Ectodermal cell (in vitro differentiated cells): ENCODE data around the gene P2RX3.
"Not testable (repeated sequence)": the region's sequence is repeated elsewhere in the genome, so short reads cannot be mapped to it uniquely, and the experiment has no call there.

Source experiments
- H3K27ac ChIP-seq: 2 replicates; pipeline ENCODE4 v1.7.0; 2013; ENCODE audit warnings: mild to moderate bottlenecking, low read depth, low read length; ENCODE audit not compliant: insufficient read depth, poor library complexity, severe bottlenecking
- H3K27me3 ChIP-seq: 2 replicates; pipeline ENCODE4 v1.7.0; 2013; ENCODE audit warnings: mild to moderate bottlenecking, low read length; ENCODE audit not compliant: insufficient read depth, control insufficient read depth, poor library complexity, severe bottlenecking
- H3K36me3 ChIP-seq: one replicate; pipeline ENCODE4 v1.7.0; 2013; ENCODE audit warnings: low read length; ENCODE audit not compliant: control insufficient read depth, insufficient read depth
- H3K4me1 ChIP-seq: one replicate; pipeline ENCODE4 v1.7.0; 2013; ENCODE audit warnings: low read length; ENCODE audit not compliant: control insufficient read depth, insufficient read depth
- H3K4me3 ChIP-seq: 2 replicates; pipeline ENCODE4 v1.7.0; 2013; ENCODE audit warnings: low read depth, low read length, control low read depth; ENCODE audit not compliant: insufficient read depth
- H3K9me3 ChIP-seq: 2 replicates; pipeline ENCODE4 v1.7.0; 2013; ENCODE audit warnings: mild to moderate bottlenecking, low read length, moderate library complexity; ENCODE audit not compliant: control insufficient read depth
- WGBS, 2 experiments: methylation state at CpG; one replicate each; pipeline ENCODE4 v1.1.7; 2013; ENCODE audit warnings: missing lambda C conversion rate in 2 of 2; 5-methylcytosine and 5-hydroxymethylcytosine counted together

Gene P2RX3

DNA sequence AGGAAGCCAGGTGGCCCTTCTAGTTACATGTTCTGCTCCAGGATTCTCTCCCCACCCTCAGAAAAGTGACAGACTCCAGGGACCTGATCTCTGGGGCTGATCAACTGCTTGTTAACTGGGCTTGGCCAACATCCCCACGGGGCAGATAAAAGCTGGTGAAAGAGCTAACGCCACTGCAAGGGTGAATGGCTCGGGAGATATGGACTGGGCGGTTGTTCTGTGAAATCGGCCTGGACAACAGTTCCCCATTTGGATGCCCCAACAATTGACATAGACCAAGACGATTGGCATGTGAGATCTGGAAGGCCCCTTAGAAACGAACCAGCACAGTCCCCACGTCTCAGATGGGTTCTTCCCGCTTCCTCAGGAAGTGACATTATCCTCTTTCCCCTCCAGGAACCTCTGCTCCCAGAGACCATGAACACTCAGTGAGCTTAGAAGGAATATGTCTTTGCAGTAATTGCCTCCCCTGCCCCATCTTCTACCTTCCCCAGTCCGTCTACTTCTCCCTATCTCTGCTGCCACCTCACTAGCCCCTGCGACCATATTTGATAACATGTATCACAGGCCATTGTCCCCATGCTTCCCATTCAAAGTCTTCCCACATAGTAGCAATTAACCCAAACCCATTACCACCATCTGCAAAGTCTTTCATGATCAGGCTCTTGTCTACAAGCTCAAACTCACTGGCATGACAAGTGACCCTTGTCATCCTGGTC is 57.9 kb downstream of the P2RX3 start:
- H3K27me3 ChIP-seq, result no peaks in the 10 kb centered on the region
- H3K9me3 ChIP-seq, result no peaks in the 10 kb centered on the region
- 91 to 92% methylated on average over 11 of the region's 11 CpGs for WGBS, 2 experiments
- H3K36me3 ChIP-seq, result no peaks in the 10 kb centered on the region
- H3K4me3 ChIP-seq, result no peak overlapping the region
- H3K4me1 ChIP-seq, result no peaks in the 10 kb centered on the region
- no peak overlapping the region for H3K27ac ChIP-seq

DNA sequence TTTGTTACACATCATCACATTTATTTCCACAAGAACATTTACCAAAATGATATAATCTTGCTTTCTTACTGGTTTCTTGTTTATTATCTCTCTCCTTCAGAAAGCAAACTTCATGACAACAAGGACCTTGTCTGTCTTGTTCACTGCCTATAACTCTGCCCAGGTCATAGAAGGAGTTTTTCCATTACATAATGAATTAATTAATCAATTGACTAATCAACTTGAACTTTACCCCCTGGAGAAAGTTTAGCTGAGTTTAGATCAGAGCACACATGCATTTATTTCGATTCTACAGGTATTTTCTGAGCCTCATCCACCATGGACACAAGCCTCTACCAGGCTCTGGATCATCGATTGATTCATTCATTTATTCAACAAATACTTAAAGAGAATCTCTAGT is 58.6 kb downstream of the P2RX3 start:
- no peak overlapping the region for H3K27ac ChIP-seq
- no peak overlapping the region for H3K4me3 ChIP-seq
- H3K27me3 ChIP-seq, result no peaks in the 10 kb centered on the region
- H3K9me3 ChIP-seq, result no peaks in the 10 kb centered on the region
- WGBS, 2 experiments, result 67 to 85% methylated on average over 2 of the region's 2 CpGs
- no peaks in the 10 kb centered on the region for H3K4me1 ChIP-seq
- H3K36me3 ChIP-seq, result no peaks in the 10 kb centered on the region

DNA sequence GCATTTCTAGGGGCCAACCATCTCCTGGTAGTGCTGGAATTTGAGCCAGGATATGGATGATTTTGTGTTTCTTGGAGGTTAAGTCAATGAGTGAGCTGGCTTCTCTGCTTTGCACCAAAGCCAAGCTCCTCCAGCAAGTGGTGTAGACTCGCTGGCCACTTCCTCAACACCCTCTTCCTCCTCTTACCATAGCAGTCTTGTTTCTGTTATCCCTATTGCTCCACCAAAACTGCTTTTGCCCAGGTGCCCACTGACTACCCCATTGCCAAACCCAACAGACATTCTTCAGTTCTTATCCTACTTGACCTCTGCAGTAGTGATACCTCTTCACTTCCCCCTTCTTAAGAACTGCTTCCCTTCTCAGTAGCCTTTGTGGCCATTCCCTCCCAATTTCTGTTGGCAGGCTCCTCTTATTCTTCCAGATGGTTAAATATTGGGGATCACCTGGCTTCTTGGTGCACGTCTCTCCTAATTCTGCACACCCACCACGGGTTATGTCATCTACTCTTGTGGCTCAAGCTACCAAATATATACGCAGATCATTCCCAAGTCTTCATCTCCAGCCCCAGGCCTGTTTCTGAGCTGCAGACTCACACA is 59.3 kb downstream of the P2RX3 start:
- Histone ChIP-seq H3K9me3 (no peaks in the 10 kb centered on the region), H3K27ac (no peak overlapping the region), H3K4me3 (no peak overlapping the region), H3K4me1 (no peaks in the 10 kb centered on the region), H3K36me3 (no peaks in the 10 kb centered on the region), H3K27me3 (no peaks in the 10 kb centered on the region)
- 87 to 92% methylated on average over 4 of the region's 4 CpGs for WGBS, 2 experiments

DNA sequence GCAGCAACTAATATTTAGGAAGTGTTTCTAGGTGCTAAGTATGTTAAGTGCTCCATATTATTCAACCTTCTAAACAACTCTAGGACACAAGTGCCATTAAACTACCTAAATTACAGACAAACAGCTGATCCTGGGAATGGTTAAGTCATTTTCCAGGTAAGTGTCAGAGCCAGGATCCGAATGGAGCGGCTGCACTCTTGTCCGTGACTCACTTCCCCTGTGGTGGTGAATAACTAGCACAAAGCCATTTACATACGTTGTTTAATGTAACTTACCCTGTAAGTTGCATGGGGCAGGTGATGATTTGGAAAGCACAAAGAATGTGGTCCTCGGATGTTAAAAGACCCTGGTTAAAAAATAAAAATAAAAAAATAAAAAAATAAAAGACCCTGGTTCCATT is 61.1 kb downstream of the P2RX3 start:
- Histone ChIP-seq H3K36me3 (no peaks in the 10 kb centered on the region), H3K4me3 (no peak overlapping the region), H3K27ac (no peak overlapping the region), H3K27me3 (no peaks in the 10 kb centered on the region), H3K9me3 (no peaks in the 10 kb centered on the region), H3K4me1 (no peaks in the 10 kb centered on the region)
- 74 to 81% methylated on average over 4 of the region's 5 CpGs for WGBS, 2 experiments

DNA sequence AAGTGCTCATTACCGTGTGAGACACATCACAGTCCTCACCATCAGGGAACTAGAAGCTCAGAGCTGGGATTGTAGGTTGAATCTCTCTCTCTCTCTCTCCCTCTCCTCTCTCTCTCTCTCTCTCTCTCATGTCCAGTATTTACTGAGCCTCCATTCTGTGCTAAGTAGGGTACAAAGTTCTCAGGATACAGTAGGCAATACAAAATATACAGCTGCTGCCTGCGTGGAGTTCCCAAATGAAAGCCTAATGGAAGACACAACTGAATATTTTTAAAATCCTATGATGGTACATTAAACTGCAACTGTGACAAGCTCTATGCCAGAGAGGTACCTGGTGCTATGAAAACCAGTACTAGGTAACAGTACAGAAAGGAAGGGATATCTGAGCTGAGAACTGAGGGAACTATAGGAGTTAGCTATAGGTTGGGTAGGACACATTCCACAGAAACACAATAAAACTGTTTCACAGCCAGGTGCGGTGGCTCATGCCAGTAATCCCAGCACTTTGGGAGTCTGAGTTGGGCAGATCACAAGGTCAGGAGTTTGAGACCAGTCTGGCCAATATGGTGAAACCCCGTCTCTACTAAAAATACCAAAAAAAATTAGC is 61.9 kb downstream of the P2RX3 start:
- Histone ChIP-seq H3K27me3 (no peaks in the 10 kb centered on the region), H3K36me3 (no peaks in the 10 kb centered on the region), H3K9me3 (no peaks in the 10 kb centered on the region), H3K4me3 (no peak overlapping the region), H3K4me1 (no peaks in the 10 kb centered on the region), H3K27ac (no peak overlapping the region)
- WGBS, 2 experiments, result 89 to 94% methylated on average over 4 of the region's 4 CpGs

DNA sequence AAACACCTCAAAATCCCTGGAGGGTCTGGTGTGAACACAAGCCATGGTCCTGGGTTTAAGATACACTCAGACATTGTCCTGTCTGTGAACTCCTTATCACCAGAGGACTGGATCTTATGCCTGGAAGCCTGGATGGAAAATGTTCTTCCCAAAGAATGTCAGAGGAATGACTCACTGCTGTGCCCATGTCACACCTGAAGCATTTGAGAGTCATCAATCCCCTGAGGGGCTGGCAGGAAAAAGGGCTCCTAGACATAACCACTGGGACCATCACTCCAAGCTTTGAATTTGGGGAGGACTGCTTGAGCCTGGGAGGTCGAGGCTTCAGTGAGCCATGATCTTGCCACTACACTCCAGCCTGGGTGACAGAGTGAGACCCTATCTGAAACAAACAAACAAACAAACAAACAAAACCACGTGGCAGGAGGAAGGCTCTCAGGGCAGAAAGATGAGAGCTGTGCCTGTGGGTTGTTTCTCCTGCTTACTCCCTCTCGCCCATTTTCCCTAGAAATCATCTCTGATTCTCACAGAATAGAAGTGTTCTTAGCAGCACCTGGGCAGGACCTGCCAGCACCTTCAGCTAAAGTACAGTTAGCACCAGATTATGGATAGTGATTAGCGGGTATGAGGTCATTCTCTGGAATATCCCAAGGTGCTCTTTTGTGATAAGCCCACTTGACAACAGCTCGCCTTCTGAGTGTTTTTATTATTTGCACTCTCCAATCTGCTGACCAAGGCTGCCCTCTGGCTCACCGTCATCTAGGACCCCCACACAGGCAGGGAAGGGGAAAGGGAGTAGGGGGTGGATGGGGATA is 64.2 kb downstream of the P2RX3 start:
- Histone ChIP-seq H3K36me3 (peaks cover 6% of the 10 kb centered on the region), H3K4me3 (no peak overlapping the region), H3K4me1 (no peaks in the 10 kb centered on the region), H3K27ac (no peak overlapping the region), H3K27me3 (no peaks in the 10 kb centered on the region), H3K9me3 (no peaks in the 10 kb centered on the region)
- 70 to 73% methylated on average over 6 of the region's 6 CpGs for WGBS, 2 experiments

DNA sequence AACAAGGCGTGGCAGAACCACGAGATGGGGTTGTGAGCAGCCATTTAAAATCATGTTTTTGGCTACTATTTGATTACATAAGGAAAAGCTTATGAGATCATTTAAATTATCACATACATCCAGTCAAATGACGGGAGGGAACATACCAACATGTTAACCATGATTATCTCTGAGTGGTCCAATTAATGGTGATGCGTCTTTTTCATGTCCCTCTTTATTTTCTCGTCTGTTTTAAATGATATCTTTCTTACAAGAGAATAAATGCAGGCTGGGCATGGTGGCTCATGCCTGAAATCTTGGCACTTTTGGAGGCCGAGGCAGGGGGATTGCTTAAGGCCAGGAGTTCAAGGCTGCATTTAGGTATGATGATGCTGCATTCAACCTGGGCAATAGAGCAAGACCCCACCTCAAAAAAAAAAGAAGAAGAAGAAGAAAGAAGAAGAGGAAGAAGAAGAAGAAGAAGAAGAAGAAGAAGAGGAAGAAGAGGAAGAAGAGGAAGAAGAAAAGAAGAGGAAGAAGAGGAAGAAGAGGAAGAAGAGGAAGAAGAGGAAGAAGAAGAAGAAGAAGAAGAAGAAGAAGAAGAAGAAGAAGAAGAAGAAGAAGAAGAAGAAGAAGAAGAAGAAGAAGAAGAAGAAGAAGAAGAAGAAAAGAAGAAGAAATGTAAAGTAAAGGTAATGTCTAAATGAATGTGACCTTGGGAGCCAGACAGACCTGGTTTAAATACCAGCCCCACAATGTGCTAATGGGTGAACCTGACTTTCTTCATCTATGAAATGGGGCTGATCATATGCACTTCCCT is 65.0 kb downstream of the P2RX3 start:
- H3K4me1 ChIP-seq, H3K27ac ChIP-seq, H3K4me3 ChIP-seq, H3K36me3 ChIP-seq, H3K27me3 ChIP-seq, H3K9me3 ChIP-seq: not testable (repeated sequence)
- WGBS, 2 experiments, result 80 to 90% methylated on average over 6 of the region's 6 CpGs

DNA sequence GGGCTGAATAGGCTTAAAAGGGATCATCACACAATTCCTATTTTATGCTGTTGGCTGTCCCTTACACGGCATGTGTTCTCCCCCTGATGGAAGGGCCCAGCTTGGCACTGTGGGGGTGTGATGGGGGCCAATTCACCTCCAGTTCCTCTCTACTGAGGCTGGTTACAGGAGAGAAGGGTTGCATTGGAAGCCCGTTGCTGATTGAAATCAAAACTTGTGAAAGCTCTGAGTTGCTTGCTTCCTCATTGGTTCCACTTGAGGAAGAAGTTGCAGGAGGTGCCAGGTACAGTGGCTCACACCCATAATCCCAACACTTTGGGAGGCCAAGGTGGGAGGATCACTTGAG is 65.6 kb downstream of the P2RX3 start:
- Histone ChIP-seq H3K4me1 (no peaks in the 10 kb centered on the region), H3K4me3 (no peak overlapping the region), H3K36me3 (peaks cover 8% of the 10 kb centered on the region), H3K27ac (no peak overlapping the region), H3K9me3 (no peaks in the 10 kb centered on the region), H3K27me3 (no peaks in the 10 kb centered on the region)
- WGBS, 2 experiments, result 88 to 93% methylated on average over 2 of the region's 2 CpGs

DNA sequence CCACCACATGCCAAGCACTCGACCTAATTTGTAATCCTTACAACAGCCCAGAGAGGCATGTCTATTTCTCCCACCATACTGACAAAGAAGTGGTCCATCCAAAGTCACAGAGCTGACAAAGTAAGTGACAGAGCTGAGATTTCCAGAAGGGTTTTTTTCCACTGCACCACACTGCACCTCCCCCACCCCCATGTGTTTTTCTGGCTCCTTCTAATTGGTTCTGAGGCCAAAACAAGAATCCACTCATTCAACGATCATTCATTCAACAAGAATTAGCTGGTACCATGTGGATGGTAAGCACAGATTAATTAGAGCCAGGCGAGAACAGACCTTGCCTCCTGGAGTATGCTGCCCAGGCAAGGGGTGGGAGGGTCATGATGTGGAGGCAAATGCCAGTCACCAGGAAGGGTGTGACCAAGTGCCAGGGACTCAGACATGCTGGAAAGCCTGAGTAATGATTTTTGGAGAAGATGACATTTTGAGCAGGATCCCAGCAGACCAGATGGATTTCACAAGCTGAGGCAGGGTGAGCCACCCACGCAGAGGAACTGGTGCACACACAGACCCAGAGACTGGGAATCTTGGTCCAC is 67.2 kb downstream of the P2RX3 start:
- 92% methylated on average over 4 of the region's 4 CpGs for WGBS, 2 experiments

More for the DNA sequence above, 67.2 kb downstream of the P2RX3 start:
- Histone ChIP-seq H3K4me1 (no peaks in the 10 kb centered on the region), H3K4me3 (no peak overlapping the region), H3K27me3 (no peaks in the 10 kb centered on the region), H3K27ac (no peak overlapping the region), H3K36me3 (peaks cover 10% of the 10 kb centered on the region), H3K9me3 (no peaks in the 10 kb centered on the region)
